Measurements from ENCODE around the gene SOCS4.

Gene SOCS4

GRCh38 chr14:55070981-55071411, 44.0 kb downstream of the SOCS4 start:
- TF ChIP-seq TEAD4 (IDR thresholded peaks at IDR 0.05) (no peak), CEBPB (IDR thresholded peaks at IDR 0.05) (no peak)

GRCh38 chr14:55071870-55072640, 45.0 kb downstream of the SOCS4 start:
- TF ChIP-seq REST (IDR thresholded peaks at IDR 0.05; ENCODE audit: low read depth) = no peak
- TF ChIP-seq EP300 (IDR thresholded peaks at IDR 0.05; ENCODE audit: borderline replicate concordance) = no peak
- TF ChIP-seq TAF1 (IDR thresholded peaks at IDR 0.05; ENCODE audit: low read depth) = no peak
- TF ChIP-seq FOXM1 (IDR thresholded peaks at IDR 0.05; ENCODE audit: borderline replicate concordance, low read depth) = no peak
- TF ChIP-seq TCF12 (IDR thresholded peaks at IDR 0.05; ENCODE audit: low read depth) = no peak
- no peak for TF ChIP-seq NFIC (IDR thresholded peaks at IDR 0.05)
- no peak for TF ChIP-seq USF1 (IDR thresholded peaks at IDR 0.05)

- no peak for TF ChIP-seq TEAD4 (IDR thresholded peaks at IDR 0.05)
- TF ChIP-seq RAD21 (IDR thresholded peaks at IDR 0.05; ENCODE audit: low read depth) = no peak
- TF ChIP-seq USF1 (IDR thresholded peaks at IDR 0.05) = no peak
- no peak for TF ChIP-seq EGR1 (IDR thresholded peaks at IDR 0.05)
- no peak for TF ChIP-seq TCF12 (IDR thresholded peaks at IDR 0.05; ENCODE audit: low read depth)
- no peak for TF ChIP-seq MAX (IDR thresholded peaks at IDR 0.05)
These were observed 46.8 kb downstream of the SOCS4 start for GRCh38 chr14:55073856-55074255.

- TF ChIP-seq TCF12 (IDR thresholded peaks at IDR 0.05; ENCODE audit: low read depth) = no peak
- TF ChIP-seq USF1 (IDR thresholded peaks at IDR 0.05) = no peak
- no peak for TF ChIP-seq TEAD4 (IDR thresholded peaks at IDR 0.05)
- no peak for TF ChIP-seq EP300 (IDR thresholded peaks at IDR 0.05; ENCODE audit: borderline replicate concordance)
- no peak for TF ChIP-seq NFIC (IDR thresholded peaks at IDR 0.05)
- TF ChIP-seq FOXM1 (IDR thresholded peaks at IDR 0.05; ENCODE audit: borderline replicate concordance, low read depth) = no peak
- no peak for TF ChIP-seq RAD21 (IDR thresholded peaks at IDR 0.05; ENCODE audit: low read depth)
- no peak for TF ChIP-seq EGR1 (IDR thresholded peaks at IDR 0.05)
- TF ChIP-seq MAX (IDR thresholded peaks at IDR 0.05) = no peak
- no peak for TF ChIP-seq CEBPB (IDR thresholded peaks at IDR 0.05)
- TF ChIP-seq ZBTB7A (IDR thresholded peaks at IDR 0.05; ENCODE audit: low read depth) = no peak
- TF ChIP-seq YY1 (IDR thresholded peaks at IDR 0.05; ENCODE audit: low read depth) = no peak
- no peak for TF ChIP-seq CREB1 (IDR thresholded peaks at IDR 0.05; ENCODE audit: low read depth)
- TF ChIP-seq REST (IDR thresholded peaks at IDR 0.05; ENCODE audit: low read depth) = no peak
- no peak for TF ChIP-seq TAF1 (IDR thresholded peaks at IDR 0.05; ENCODE audit: low read depth)
These were observed 47.6 kb downstream of the SOCS4 start for GRCh38 chr14:55074662-55075061.

GRCh38 chr14:55075628-55076175, 48.7 kb downstream of the SOCS4 start:
- no peak for TF ChIP-seq TEAD4 (IDR thresholded peaks at IDR 0.05)
- TF ChIP-seq TCF12 (IDR thresholded peaks at IDR 0.05; ENCODE audit: low read depth) = no peak
- no peak for TF ChIP-seq USF1 (IDR thresholded peaks at IDR 0.05)
- no peak for TF ChIP-seq NFIC (IDR thresholded peaks at IDR 0.05)
- no peak for TF ChIP-seq REST (IDR thresholded peaks at IDR 0.05; ENCODE audit: low read depth)
- no peak for TF ChIP-seq TAF1 (IDR thresholded peaks at IDR 0.05; ENCODE audit: low read depth)

Data from Ishikawa (cell line).